ENCODE data around the gene TIGD7. TPM values are rescaled to one million over a fixed set of nuclear protein-coding genes. Genes with fewer than 3 reads are reported as not detected.
A peak's percentile ranks its signal among the peaks of the same experiment; 100 is the strongest.

TIGD7 gene
- polyA plus RNA-seq, 1 experiment = 5.3 TPM

DNA sequence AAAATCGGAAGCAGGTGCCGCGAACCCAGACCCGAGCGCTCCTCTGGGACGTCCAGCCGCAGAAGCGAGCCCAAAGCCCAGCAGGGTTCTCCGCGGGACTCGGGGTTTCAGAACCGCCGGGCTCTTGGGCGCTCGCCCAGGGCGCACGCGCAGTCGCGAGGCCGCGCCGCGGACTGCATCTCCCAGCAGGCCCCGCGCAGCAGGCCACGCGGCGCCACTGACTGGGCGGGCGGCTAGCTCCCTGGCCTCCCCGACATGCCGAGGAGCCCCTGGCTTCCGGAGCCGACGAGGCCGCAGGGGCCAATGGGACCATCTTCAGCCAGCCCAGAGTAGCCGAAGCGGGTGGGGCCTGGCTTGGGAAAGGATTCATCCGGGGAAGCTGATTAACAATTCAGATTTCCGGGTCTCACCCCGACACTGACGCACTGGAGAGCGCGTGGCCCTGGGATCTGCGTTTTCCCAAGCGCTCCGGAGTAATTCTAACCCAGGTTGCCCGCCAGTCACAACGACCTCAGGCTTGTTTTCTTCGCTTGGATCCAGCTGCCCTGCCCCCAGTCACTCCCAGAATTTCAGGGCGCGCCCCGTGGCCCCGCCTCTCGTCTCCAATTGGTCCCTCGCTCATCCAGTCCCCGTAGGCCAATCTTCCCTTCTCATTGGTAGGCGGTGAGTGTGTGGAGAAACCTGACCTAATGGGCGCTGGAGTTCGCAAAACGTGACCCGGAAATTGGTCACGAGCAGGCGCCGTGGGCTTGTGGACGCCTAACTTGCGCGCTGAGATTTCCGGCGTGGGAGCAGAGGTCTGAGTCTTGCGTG is 22.3 kb downstream of the TIGD7 start, which contains the start of gene ZNF263:
Gene ZNF263 (plus strand): TSS at position 762 of the 813 bp plus-strand sequence. CDS start 328 bp downstream, outside the sequence.
- H3K27me3 ChIP-seq (ENCODE audit: control insufficient read depth, insufficient read depth, low read length) = peaks cover 2% of the 10 kb centered on the region
- POLR2A ChIA-PET = interaction anchor here (0.6 to 2.1 kb wide), 12 partner anchors 9 to 344 kb away, joined by 3 to 22 read pairs (median 6); partner anchors contain the start of genes TIGD7 and ZNF75A
- peak within 1 kb of the TSS; percentile 95 for H3K4me3 ChIP-seq (ENCODE audit: low read depth, low read length)
- H3K9me3 ChIP-seq (ENCODE audit: control insufficient read depth, insufficient read depth, low read length) = peaks cover 32% of the 10 kb centered on the region
- peak; percentile 92 for DNase-seq (ENCODE audit: low read depth, low spot score)
- TF ChIP-seq, protein P1, sequence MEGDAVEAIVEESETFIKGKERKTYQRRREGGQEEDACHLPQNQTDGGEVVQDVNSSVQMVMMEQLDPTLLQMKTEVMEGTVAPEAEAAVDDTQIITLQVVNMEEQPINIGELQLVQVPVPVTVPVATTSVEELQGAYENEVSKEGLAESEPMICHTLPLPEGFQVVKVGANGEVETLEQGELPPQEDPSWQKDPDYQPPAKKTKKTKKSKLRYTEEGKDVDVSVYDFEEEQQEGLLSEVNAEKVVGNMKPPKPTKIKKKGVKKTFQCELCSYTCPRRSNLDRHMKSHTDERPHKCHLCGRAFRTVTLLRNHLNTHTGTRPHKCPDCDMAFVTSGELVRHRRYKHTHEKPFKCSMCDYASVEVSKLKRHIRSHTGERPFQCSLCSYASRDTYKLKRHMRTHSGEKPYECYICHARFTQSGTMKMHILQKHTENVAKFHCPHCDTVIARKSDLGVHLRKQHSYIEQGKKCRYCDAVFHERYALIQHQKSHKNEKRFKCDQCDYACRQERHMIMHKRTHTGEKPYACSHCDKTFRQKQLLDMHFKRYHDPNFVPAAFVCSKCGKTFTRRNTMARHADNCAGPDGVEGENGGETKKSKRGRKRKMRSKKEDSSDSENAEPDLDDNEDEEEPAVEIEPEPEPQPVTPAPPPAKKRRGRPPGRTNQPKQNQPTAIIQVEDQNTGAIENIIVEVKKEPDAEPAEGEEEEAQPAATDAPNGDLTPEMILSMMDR (IDR thresholded peaks at IDR 0.05; ENCODE audit: low read depth, low read length) = no peak
- peak within 1 kb of the TSS; percentile 100 for H3K27ac ChIP-seq (ENCODE audit: low read depth, low read length)
- CTCF ChIA-PET = interaction anchor here (0.7 kb wide), 1 partner anchor 305 kb away, joined by 5 read pairs; no protein-coding TSS in a partner anchor

DNA sequence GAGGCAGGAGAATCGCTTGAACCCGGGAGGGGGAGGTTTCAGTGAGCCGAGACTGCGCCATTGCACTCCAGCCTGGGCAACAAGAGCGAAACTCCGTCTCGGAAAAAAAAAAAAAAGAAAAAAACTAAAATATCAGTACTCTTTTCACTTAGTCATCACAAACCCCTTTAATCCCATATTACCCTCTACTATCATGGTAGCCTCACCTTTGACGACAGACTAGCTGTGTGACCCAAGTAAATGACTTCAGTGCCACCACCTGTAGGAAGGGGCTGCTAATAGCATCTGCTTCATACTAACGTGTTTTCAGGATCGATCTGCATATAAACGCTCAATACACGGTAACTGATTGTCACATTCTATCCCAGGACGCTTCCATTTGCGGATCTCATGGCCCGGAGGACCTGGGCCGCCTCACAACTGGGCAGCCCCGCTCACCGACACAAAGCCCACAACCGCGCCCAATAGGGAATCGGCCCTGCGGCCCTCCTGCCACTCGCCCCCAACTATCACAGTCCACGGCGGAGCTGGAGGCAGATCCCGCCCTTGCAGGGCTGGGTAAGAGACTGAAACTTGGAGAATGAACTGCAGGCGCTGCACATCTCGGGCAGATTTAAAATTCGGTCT is 23.0 kb downstream of the TIGD7 start:
- CTCF ChIA-PET = interaction anchor here (0.7 kb wide), 1 partner anchor 305 kb away, joined by 5 read pairs; no protein-coding TSS in a partner anchor
- H3K9me3 ChIP-seq (ENCODE audit: control insufficient read depth, insufficient read depth, low read length) = peaks cover 25% of the 10 kb centered on the region
- peaks cover 2% of the 10 kb centered on the region for H3K27me3 ChIP-seq (ENCODE audit: control insufficient read depth, insufficient read depth, low read length)
- H3K27ac ChIP-seq (ENCODE audit: low read depth, low read length) = peak overlapping the region; percentile 73
- POLR2A ChIA-PET = interaction anchor here (0.6 to 2.1 kb wide), 12 partner anchors 8 to 344 kb away, joined by 3 to 22 read pairs (median 6); partner anchors contain the start of genes TIGD7 and ZNF75A
- no peak for DNase-seq (ENCODE audit: low read depth, low spot score)
- TF ChIP-seq, protein P1 (IDR thresholded peaks at IDR 0.05; ENCODE audit: low read depth, low read length) = no peak
- H3K4me3 ChIP-seq (ENCODE audit: low read depth, low read length) = peak overlapping the region; percentile 95

DNA sequence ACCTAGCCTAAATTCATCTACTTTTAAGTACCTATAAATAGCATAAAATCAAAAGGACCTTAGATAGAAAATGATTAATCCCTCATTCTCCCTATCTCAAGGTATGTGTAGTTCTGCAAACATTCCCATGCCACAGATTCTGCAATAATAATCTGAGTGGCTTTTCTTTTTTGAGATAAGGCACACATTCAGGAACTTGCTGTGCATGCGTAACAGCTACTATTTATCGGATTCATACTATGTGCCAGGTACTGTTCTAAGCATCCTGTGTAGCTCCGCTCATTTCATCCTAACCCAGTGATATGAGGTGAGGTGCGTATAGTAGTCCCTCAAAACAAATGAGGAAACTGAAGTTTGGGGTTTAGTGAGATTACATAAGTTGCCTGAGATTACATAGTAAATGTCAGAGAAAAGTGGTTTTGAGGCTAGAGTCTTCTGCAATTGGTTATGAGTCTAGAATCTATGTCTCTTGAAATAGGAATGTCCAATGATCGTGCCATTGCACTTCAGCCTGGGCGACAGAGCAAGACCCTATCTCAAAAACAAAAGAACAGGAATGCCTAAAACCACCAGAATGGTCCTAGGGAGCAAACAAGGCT is 23.9 kb downstream of the TIGD7 start:
- TF ChIP-seq, protein P1 (IDR thresholded peaks at IDR 0.05; ENCODE audit: low read depth, low read length) = no peak
- no peak overlapping the region for H3K4me3 ChIP-seq (ENCODE audit: low read depth, low read length)
- no peak overlapping the region for H3K27ac ChIP-seq (ENCODE audit: low read depth, low read length)
- H3K27me3 ChIP-seq (ENCODE audit: control insufficient read depth, insufficient read depth, low read length) = peaks cover 4% of the 10 kb centered on the region
- DNase-seq (ENCODE audit: low read depth, low spot score) = no peak
- POLR2A ChIA-PET = no interaction called here
- CTCF ChIA-PET = interaction anchor here (1.6 kb wide), 1 partner anchor 15 kb away, joined by 5 read pairs; no protein-coding TSS in a partner anchor
- H3K9me3 ChIP-seq (ENCODE audit: control insufficient read depth, insufficient read depth, low read length) = peaks cover 19% of the 10 kb centered on the region

DNA sequence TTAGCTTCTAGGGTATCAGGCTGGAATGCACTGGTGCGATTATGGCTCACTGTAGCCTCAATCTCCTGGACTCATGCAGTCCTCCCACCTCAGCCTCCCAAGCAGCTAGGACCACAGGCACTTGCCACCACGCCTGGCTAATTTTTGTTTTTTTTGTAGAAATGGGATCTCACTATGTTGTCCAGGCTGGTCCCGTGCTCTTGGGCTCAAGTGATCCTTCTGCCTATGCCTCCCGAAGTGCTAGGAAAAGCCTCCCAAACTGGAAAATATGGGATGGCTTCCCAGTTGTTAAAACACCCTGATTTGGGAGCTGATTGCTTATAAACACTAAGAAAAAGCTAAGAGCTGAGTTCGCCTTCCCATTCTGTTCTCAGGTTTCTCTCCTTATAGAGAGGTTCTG is 28.6 kb downstream of the TIGD7 start:
- TF ChIP-seq, protein P1 (IDR thresholded peaks at IDR 0.05; ENCODE audit: low read depth, low read length) = no peak
- no peak overlapping the region for H3K27ac ChIP-seq (ENCODE audit: low read depth, low read length)
- H3K9me3 ChIP-seq (ENCODE audit: control insufficient read depth, insufficient read depth, low read length) = no peaks in the 10 kb centered on the region
- POLR2A ChIA-PET = no interaction called here
- H3K27me3 ChIP-seq (ENCODE audit: control insufficient read depth, insufficient read depth, low read length) = peaks cover 4% of the 10 kb centered on the region
- CTCF ChIA-PET = interaction anchor here (0.6 to 4.3 kb wide), 2 partner anchors 10 to 27 kb away, joined by 4 to 24 read pairs; no protein-coding TSS in a partner anchor
- DNase-seq (ENCODE audit: low read depth, low spot score) = no peak
- no peak overlapping the region for H3K4me3 ChIP-seq (ENCODE audit: low read depth, low read length)
